Duodenal mucosa (tissue), 2 donors: Measurements from ENCODE around the gene SMIM3.
"Not testable (repeated sequence)": the region's sequence is repeated elsewhere in the genome, so short reads cannot be mapped to it uniquely, and the experiment has no call there.

Experiments used
- H3K27ac ChIP-seq: one replicate; pipeline ENCODE4 v1.7.0; 2013; ENCODE audit warnings: low read depth, low read length
- H3K27me3 ChIP-seq, 2 donors: one replicate each; pipeline ENCODE4 v1.7.0; 2013; ENCODE audit warnings: low read length in 2 of 2, control low read depth in 1 of 2; ENCODE audit not compliant: insufficient read depth in 2 of 2, control insufficient read depth in 1 of 2
- H3K36me3 ChIP-seq, 2 donors: one replicate each; pipeline ENCODE4 v1.7.0; 2013; ENCODE audit warnings: low read length in 2 of 2, control low read depth in 1 of 2; ENCODE audit not compliant: insufficient read depth in 2 of 2, control insufficient read depth in 1 of 2
- H3K4me1 ChIP-seq, 2 donors: one replicate each; pipeline ENCODE4 v1.7.0; 2013; ENCODE audit warnings: low read length in 2 of 2, control low read depth in 1 of 2; ENCODE audit not compliant: insufficient read depth in 2 of 2, control insufficient read depth in 1 of 2
- H3K4me3 ChIP-seq, 2 donors: one replicate each; pipeline ENCODE4 v1.7.0; 2013; ENCODE audit warnings: low read length in 2 of 2, low read depth in 1 of 2
- H3K9ac ChIP-seq, 2 donors: one replicate each; pipeline ENCODE4 v1.7.0; 2013; ENCODE audit warnings: low read length in 2 of 2, low read depth in 1 of 2
- H3K9me3 ChIP-seq, 2 donors: one replicate each; pipeline ENCODE4 v1.7.0; 2013; ENCODE audit warnings: low read length in 2 of 2, control low read depth in 1 of 2; ENCODE audit not compliant: control insufficient read depth in 1 of 2

SMIM3 gene

GRCh38 chr5:150778517-150779396, at the start of gene SMIM3:
TSS of gene SMIM3 (plus strand) at chr5:150778757. CDS start at chr5:150795441, 16,684 bp downstream.
- H3K4me1 ChIP-seq = peaks cover 42 to 55% of the 10 kb centered on the region in 2 donors
- H3K9ac ChIP-seq = peak within 1 kb of the TSS; percentile 74 to 89
- no peaks in the 10 kb centered on the region for H3K9me3 ChIP-seq
- peak within 1 kb of the TSS; percentile 84 to 86 for H3K4me3 ChIP-seq
- peak within 1 kb of the TSS; percentile 77 for H3K27ac ChIP-seq
- H3K27me3 ChIP-seq = peaks cover 0 to 3% of the 10 kb centered on the region in 2 donors
- no peaks in the 10 kb centered on the region for H3K36me3 ChIP-seq

GRCh38 chr5:150729859-150730258, 48.7 kb upstream of the SMIM3 start:
- H3K4me3 ChIP-seq = no peak overlapping the region
- no peak overlapping the region for H3K27ac ChIP-seq
- peaks cover 0 to 2% of the 10 kb centered on the region in 2 donors for H3K4me1 ChIP-seq
- H3K27me3 ChIP-seq = no peaks in the 10 kb centered on the region
- H3K36me3 ChIP-seq = peaks cover 17 to 72% of the 10 kb centered on the region in 2 donors
- H3K9me3 ChIP-seq = no peaks in the 10 kb centered on the region
- no peak overlapping the region for H3K9ac ChIP-seq

- Histone ChIP-seq H3K27me3 (no peaks in the 10 kb centered on the region), H3K27ac (no peak overlapping the region), H3K4me3 (no peak overlapping the region), H3K36me3 (peaks cover 17 to 58% of the 10 kb centered on the region in 2 donors), H3K9ac (no peak overlapping the region), H3K9me3 (no peaks in the 10 kb centered on the region), H3K4me1 (peaks cover 3 to 7% of the 10 kb centered on the region in 2 donors)
Measured at GRCh38 chr5:150731669-150732242, 46.8 kb upstream of the SMIM3 start.

GRCh38 chr5:150734579-150735384, 43.8 kb upstream of the SMIM3 start:
- no peak overlapping the region for H3K27ac ChIP-seq
- peaks cover 3 to 7% of the 10 kb centered on the region in 2 donors for H3K4me1 ChIP-seq
- no peak overlapping the region for H3K4me3 ChIP-seq
- H3K9ac ChIP-seq = no peak overlapping the region
- H3K36me3 ChIP-seq = peaks cover 17 to 41% of the 10 kb centered on the region in 2 donors
- H3K9me3 ChIP-seq = no peaks in the 10 kb centered on the region
- H3K27me3 ChIP-seq = no peaks in the 10 kb centered on the region

- Histone ChIP-seq H3K4me3 (no peak overlapping the region), H3K27me3 (no peaks in the 10 kb centered on the region), H3K9me3 (no peaks in the 10 kb centered on the region), H3K9ac (no peak overlapping the region), H3K4me1 (peaks cover 3 to 7% of the 10 kb centered on the region in 2 donors), H3K27ac (no peak overlapping the region), H3K36me3 (peaks cover 0 to 21% of the 10 kb centered on the region in 2 donors)
Measured at GRCh38 chr5:150738862-150739261, 39.7 kb upstream of the SMIM3 start.

- Histone ChIP-seq H3K27ac (no peak overlapping the region), H3K36me3 (peaks cover 0 to 13% of the 10 kb centered on the region in 2 donors), H3K27me3 (no peaks in the 10 kb centered on the region), H3K4me3 (no peak overlapping the region), H3K9me3 (no peaks in the 10 kb centered on the region), H3K9ac (no peak overlapping the region), H3K4me1 (no peaks in the 10 kb centered on the region)
Measured at GRCh38 chr5:150740992-150741391, 37.6 kb upstream of the SMIM3 start.

- peaks cover 0 to 13% of the 10 kb centered on the region in 2 donors for H3K36me3 ChIP-seq
- not testable (repeated sequence) for H3K9me3 ChIP-seq, H3K27ac ChIP-seq, H3K9ac ChIP-seq, H3K4me1 ChIP-seq, H3K4me3 ChIP-seq, H3K27me3 ChIP-seq
Measured at GRCh38 chr5:150742455-150743141, 36.0 kb upstream of the SMIM3 start.

GRCh38 chr5:150743142-150743488, 35.4 kb upstream of the SMIM3 start:
- not testable (repeated sequence) for H3K4me1 ChIP-seq, H3K27me3 ChIP-seq, H3K9ac ChIP-seq, H3K27ac ChIP-seq, H3K9me3 ChIP-seq, H3K4me3 ChIP-seq
- peaks cover 0 to 13% of the 10 kb centered on the region in 2 donors for H3K36me3 ChIP-seq

- Histone ChIP-seq H3K27me3 (no peaks in the 10 kb centered on the region), H3K4me1 (peaks cover 0 to 2% of the 10 kb centered on the region in 2 donors), H3K27ac (no peak overlapping the region), H3K9ac (no peak overlapping the region), H3K4me3 (no peak overlapping the region), H3K36me3 (peaks cover 12 to 38% of the 10 kb centered on the region in 2 donors), H3K9me3 (no peaks in the 10 kb centered on the region)
Measured at GRCh38 chr5:150750469-150750868, 28.1 kb upstream of the SMIM3 start.
